ENCODE measurements around the gene SDC1. TPM values are rescaled to one million over a fixed set of nuclear protein-coding genes. Genes with fewer than 3 reads are reported as not detected.

SDC1 gene
- total RNA-seq, 1 donor from 2014 or later = 74.3 TPM

DNA sequence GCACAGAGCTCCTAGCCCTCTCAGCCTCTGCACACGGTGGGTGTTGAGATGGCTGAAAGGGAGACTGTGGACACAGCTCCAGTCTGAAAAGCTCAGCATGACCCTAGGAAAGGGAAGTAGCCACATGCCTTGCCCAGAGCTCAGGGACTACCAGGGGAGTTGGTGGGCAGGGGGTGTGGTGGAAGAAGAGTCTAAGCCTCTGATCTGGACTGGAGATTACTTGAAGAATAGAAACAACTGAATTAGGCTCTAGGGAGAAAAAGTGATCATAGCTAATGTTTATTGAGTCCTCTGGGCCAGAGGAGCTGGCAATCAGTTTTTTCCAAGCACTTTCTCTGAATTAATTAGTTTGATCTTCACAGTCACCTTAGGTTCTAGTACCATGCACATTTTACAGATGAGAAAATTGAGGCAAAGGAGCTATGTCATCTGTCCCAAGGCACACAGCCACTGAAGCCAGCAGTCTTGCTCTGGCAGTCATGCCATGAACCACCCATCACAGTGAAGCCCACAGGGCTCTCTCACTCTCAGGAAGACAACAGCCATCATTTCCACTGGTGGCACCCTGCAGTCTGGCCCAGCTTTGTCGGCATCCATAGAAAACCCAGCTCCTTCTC, 10.3 kb downstream of the SDC1 start:
- Mint-ChIP-seq H3K4me1 (ENCODE audit: low read depth, unreplicated experiment) (no peaks in the 10 kb centered on the region), H3K4me3 (ENCODE audit: unreplicated experiment) (no peak overlapping the region), H3K36me3 (ENCODE audit: low read depth, unreplicated experiment) (peaks cover 6% of the 10 kb centered on the region), H3K27ac (ENCODE audit: unreplicated experiment) (no peak overlapping the region), H3K27me3 (ENCODE audit: low read depth, unreplicated experiment) (peaks cover 6% of the 10 kb centered on the region), H3K9me3 (ENCODE audit: unreplicated experiment) (no peaks in the 10 kb centered on the region)
- Histone ChIP-seq H3K4me2 (ENCODE audit: low read length) (no peak overlapping the region), H3K79me2 (ENCODE audit: insufficient read depth, low read length) (peaks cover 67% of the 10 kb centered on the region), H3K36me3 (ENCODE audit: insufficient read depth, low read length) (no peaks in the 10 kb centered on the region), H2AFZ (ENCODE audit: low read depth, low read length) (no peak overlapping the region), H3K27ac (ENCODE audit: low read depth, low read length) (no peak overlapping the region), H4K20me1 (ENCODE audit: insufficient read depth, low read length) (peaks cover 26% of the 10 kb centered on the region), H3K9me3 (ENCODE audit: insufficient read depth, low read depth, low read length) (no peaks in the 10 kb centered on the region), H3K4me3 (ENCODE audit: insufficient read depth, low read depth, low read length) (no peak overlapping the region), H3K27me3 (ENCODE audit: insufficient read depth, low read length) (no peaks in the 10 kb centered on the region), H3K9ac (ENCODE audit: low read length) (no peak overlapping the region), H3K4me1 (ENCODE audit: insufficient read depth, low read length) (peaks cover 8% of the 10 kb centered on the region)
- DNase-seq (ENCODE audit: low read depth) = no peak
- TF ChIP-seq EZH2 (IDR thresholded peaks at IDR 0.05; ENCODE audit: insufficient read depth, low read length) = no peak
- TF ChIP-seq, protein P1, sequence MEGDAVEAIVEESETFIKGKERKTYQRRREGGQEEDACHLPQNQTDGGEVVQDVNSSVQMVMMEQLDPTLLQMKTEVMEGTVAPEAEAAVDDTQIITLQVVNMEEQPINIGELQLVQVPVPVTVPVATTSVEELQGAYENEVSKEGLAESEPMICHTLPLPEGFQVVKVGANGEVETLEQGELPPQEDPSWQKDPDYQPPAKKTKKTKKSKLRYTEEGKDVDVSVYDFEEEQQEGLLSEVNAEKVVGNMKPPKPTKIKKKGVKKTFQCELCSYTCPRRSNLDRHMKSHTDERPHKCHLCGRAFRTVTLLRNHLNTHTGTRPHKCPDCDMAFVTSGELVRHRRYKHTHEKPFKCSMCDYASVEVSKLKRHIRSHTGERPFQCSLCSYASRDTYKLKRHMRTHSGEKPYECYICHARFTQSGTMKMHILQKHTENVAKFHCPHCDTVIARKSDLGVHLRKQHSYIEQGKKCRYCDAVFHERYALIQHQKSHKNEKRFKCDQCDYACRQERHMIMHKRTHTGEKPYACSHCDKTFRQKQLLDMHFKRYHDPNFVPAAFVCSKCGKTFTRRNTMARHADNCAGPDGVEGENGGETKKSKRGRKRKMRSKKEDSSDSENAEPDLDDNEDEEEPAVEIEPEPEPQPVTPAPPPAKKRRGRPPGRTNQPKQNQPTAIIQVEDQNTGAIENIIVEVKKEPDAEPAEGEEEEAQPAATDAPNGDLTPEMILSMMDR (IDR thresholded peaks at IDR 0.05; ENCODE audit: insufficient read depth, low read depth, low read length) = no peak
- no peak for FAIRE-seq

DNA sequence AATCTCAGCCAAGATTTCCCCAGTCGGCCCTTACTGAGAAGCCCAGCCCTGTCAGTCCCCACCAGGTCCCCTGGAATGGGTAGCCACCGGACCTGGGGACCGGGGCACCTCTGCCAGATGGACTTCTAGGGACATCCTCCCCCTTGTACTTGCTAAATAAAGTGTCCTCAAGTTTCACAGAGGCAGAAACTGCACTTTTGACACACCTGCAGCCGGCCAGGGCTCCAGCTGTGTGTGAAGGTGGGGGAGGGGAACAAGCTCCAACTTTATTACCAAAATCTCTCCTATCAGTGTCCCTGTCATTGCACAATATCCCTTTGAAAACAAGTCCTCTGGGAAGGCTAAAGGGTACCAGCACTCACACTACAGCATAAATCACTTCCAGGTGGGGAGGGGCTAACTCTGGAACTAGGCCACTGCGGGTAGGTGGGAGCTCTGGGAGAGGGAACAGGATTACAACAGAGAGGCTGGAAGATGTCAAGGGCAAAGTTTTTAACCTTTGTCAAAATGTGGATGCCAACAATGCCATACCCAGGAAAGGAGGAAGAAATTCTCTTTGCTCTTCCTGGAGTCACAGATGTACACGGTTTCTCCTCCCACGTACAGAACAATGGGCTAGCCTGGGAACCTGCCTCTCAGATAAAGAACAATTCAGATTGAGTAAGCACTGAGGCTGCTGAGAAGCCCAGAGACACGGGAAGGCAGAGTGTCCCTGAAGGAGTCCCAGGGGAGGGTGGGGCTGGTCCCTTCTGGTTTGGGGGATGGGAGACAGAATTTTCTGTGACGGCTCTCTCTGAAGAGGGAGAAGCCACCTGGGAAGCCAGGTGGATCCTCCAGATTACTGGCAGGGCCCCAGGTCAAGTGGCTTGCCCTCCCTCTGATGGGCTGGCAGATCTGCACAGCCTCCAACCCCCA, 11.0 kb downstream of the SDC1 start:
- Histone ChIP-seq H2AFZ (ENCODE audit: low read depth, low read length) (no peak overlapping the region), H3K9ac (ENCODE audit: low read length) (no peak overlapping the region), H3K27me3 (ENCODE audit: insufficient read depth, low read length) (no peaks in the 10 kb centered on the region), H3K4me2 (ENCODE audit: low read length) (no peak overlapping the region), H3K27ac (ENCODE audit: low read depth, low read length) (no peak overlapping the region), H3K79me2 (ENCODE audit: insufficient read depth, low read length) (peaks cover 60% of the 10 kb centered on the region), H3K4me3 (ENCODE audit: insufficient read depth, low read depth, low read length) (no peak overlapping the region), H3K4me1 (ENCODE audit: insufficient read depth, low read length) (peaks cover 8% of the 10 kb centered on the region), H3K9me3 (ENCODE audit: insufficient read depth, low read depth, low read length) (no peaks in the 10 kb centered on the region), H3K36me3 (ENCODE audit: insufficient read depth, low read length) (no peaks in the 10 kb centered on the region), H4K20me1 (ENCODE audit: insufficient read depth, low read length) (peaks cover 26% of the 10 kb centered on the region)
- no peaks in the 10 kb centered on the region for H3K9me3 Mint-ChIP-seq (ENCODE audit: unreplicated experiment)
- no peak overlapping the region for H3K27ac Mint-ChIP-seq (ENCODE audit: unreplicated experiment)
- TF ChIP-seq, protein P1 (IDR thresholded peaks at IDR 0.05; ENCODE audit: insufficient read depth, low read depth, low read length) = no peak
- TF ChIP-seq EZH2 (IDR thresholded peaks at IDR 0.05; ENCODE audit: insufficient read depth, low read length) = no peak
- DNase-seq (ENCODE audit: low read depth) (no peak), FAIRE-seq (no peak)
- peaks cover 2% of the 10 kb centered on the region for H3K36me3 Mint-ChIP-seq (ENCODE audit: low read depth, unreplicated experiment)
- peaks cover 6% of the 10 kb centered on the region for H3K27me3 Mint-ChIP-seq (ENCODE audit: low read depth, unreplicated experiment)
- peak overlapping the region; percentile 62 for H3K4me3 Mint-ChIP-seq (ENCODE audit: unreplicated experiment)
- H3K4me1 Mint-ChIP-seq (ENCODE audit: low read depth, unreplicated experiment) = no peaks in the 10 kb centered on the region

Data from astrocyte (in vitro differentiated cells and primary cell).